MM.1S (cell line): ENCODE data around the gene VCL.

Experiments
- DNase-seq: peaks from one replicate; pipeline ENCODE4 v3.0.0-alpha.2; 2015
- H2AFZ ChIP-seq: fragments of 300-600 bp; sonication (generic); 2 replicates; pipeline ENCODE4 v1.6.0; 2016; ENCODE audit warnings: antibody characterized with exemption, low read length
- H3F3A ChIP-seq: fragments of 300-600 bp; sonication (generic); 2 replicates; pipeline ENCODE4 v1.6.1; 2016; ENCODE audit warnings: mild to moderate bottlenecking, antibody characterized with exemption, low read length, moderate library complexity, mixed read lengths; ENCODE audit not compliant: insufficient read depth
- H3K27ac ChIP-seq: fragments of 300-600 bp; sonication (generic); 2 replicates; pipeline ENCODE4 v1.5.1; 2016; ENCODE audit warnings: mild to moderate bottlenecking, low read length
- H3K27me3 ChIP-seq: fragments of 300-600 bp; sonication (generic); replicated peaks from 2 replicates; pipeline ENCODE4 v1.6.0; 2016; ENCODE audit warnings: low read length; ENCODE audit not compliant: insufficient read depth
- H3K36me3 ChIP-seq: fragments of 300-600 bp; sonication (generic); replicated peaks from 2 replicates; pipeline ENCODE4 v1.6.1; 2016; ENCODE audit warnings: mild to moderate bottlenecking, low read length, mixed read lengths; ENCODE audit not compliant: insufficient read depth
- H3K4me1 ChIP-seq: fragments of 300-600 bp; sonication (generic); 2 replicates; pipeline ENCODE4 v1.6.1; 2016; ENCODE audit warnings: low read length, mixed read lengths
- H3K4me2 ChIP-seq: fragments of 300-600 bp; sonication (generic); 2 replicates; pipeline ENCODE4 v1.6.0; 2016; ENCODE audit warnings: low read depth, low read length
- H3K4me3 ChIP-seq: fragments of 300-600 bp; sonication (generic); 2 replicates; pipeline ENCODE4 v1.5.1; 2016; ENCODE audit warnings: low read length, mixed read lengths
- H3K79me2 ChIP-seq: fragments of 300-600 bp; sonication (generic); 2 replicates; pipeline ENCODE4 v1.6.1; 2016; ENCODE audit warnings: mixed run types, low read length, mixed read lengths
- H3K9ac ChIP-seq: fragments of 300-600 bp; sonication (generic); 2 replicates; pipeline ENCODE4 v1.6.1; 2016; ENCODE audit warnings: low read length, mixed read lengths
- H3K9me2 ChIP-seq: fragments of 300-600 bp; sonication (generic); replicated peaks from 2 replicates; pipeline ENCODE4 v1.6.1; 2016; ENCODE audit warnings: mild to moderate bottlenecking, low read length, mixed read lengths; ENCODE audit not compliant: insufficient read depth
- H3K9me3 ChIP-seq: fragments of 300-600 bp; sonication (generic); replicated peaks from 2 replicates; pipeline ENCODE4 v1.6.1; 2016; ENCODE audit warnings: mild to moderate bottlenecking, low read length, mixed read lengths; ENCODE audit not compliant: insufficient read depth
- H4K20me1 ChIP-seq: fragments of 300-600 bp; sonication (generic); 2 replicates; pipeline ENCODE4 v1.6.1; 2016; ENCODE audit warnings: mild to moderate bottlenecking, low read length, moderate library complexity, mixed read lengths; ENCODE audit not compliant: insufficient read depth
- EZH2 ChIP-seq: fragments of 300-600 bp; sonication (generic); optimal IDR thresholded peaks from 2 replicates; pipeline ENCODE3; 2017; ENCODE audit warnings: low read depth, mild to moderate bottlenecking, antibody characterized with exemption, low read length, mixed read lengths
- EZH2phosphoT487 ChIP-seq: fragments of 300-600 bp; sonication (generic); IDR thresholded peaks from 2 replicates; pipeline ENCODE4 v1.6.1; 2018; ENCODE audit warnings: antibody characterized with exemption, low read length
- TF ChIP-seq, protein P1 (sequence below): fragments of 300-600 bp; sonication (generic); IDR thresholded peaks from 2 replicates; pipeline ENCODE4 v1.5.1; 2016; ENCODE audit warnings: antibody characterized with exemption, low read length, mixed read lengths

VCL gene

DNA sequence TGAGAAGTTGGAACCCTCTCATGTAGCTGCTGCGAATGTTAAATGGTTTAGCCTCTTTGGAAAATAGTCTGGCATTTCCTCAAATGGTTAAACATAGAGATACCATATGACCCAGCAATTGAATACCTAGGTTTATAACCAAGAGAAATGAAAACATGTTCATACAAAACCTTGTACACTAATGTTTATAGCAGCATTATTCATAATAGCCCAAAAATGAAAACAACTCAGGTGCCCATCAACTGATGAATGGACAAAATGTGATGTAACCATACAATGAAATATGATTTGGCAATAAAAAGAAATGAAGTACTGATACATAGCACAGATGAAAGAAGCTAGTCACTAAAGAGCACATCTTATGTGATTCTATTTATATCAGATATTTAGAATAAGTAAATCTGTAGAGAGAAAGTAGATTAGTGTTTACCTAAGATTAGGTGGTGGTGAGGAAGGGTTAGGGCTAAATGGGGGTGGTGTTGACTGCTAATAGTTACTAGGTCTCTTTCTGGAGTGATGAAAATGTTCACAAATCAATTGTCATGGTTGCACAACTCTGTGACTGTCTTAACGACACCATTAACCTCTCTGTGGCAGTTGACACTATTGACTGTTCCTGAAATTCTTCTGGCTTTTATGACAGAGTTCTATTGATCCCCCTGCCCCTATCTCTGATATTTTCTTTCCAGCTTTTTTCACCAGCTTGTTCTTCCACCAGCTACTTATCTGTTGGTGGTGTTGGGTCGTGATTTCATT, 35.2 kb downstream of the VCL start:
- Histone ChIP-seq H2AFZ (no peak overlapping the region), H3K4me2 (no peak overlapping the region), H4K20me1 (no peaks in the 10 kb centered on the region), H3K79me2 (no peaks in the 10 kb centered on the region), H3K9me2 (no peaks in the 10 kb centered on the region), H3F3A (no peaks in the 10 kb centered on the region), H3K4me3 (no peak overlapping the region), H3K36me3 (no peaks in the 10 kb centered on the region), H3K9ac (no peak overlapping the region), H3K27me3 (no peaks in the 10 kb centered on the region), H3K27ac (no peak overlapping the region), H3K9me3 (no peaks in the 10 kb centered on the region), H3K4me1 (peaks cover 8% of the 10 kb centered on the region; the same call in 1 of the 2 replicates)
- TF ChIP-seq, protein P1, sequence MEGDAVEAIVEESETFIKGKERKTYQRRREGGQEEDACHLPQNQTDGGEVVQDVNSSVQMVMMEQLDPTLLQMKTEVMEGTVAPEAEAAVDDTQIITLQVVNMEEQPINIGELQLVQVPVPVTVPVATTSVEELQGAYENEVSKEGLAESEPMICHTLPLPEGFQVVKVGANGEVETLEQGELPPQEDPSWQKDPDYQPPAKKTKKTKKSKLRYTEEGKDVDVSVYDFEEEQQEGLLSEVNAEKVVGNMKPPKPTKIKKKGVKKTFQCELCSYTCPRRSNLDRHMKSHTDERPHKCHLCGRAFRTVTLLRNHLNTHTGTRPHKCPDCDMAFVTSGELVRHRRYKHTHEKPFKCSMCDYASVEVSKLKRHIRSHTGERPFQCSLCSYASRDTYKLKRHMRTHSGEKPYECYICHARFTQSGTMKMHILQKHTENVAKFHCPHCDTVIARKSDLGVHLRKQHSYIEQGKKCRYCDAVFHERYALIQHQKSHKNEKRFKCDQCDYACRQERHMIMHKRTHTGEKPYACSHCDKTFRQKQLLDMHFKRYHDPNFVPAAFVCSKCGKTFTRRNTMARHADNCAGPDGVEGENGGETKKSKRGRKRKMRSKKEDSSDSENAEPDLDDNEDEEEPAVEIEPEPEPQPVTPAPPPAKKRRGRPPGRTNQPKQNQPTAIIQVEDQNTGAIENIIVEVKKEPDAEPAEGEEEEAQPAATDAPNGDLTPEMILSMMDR: no peak
- no peak for DNase-seq

DNA sequence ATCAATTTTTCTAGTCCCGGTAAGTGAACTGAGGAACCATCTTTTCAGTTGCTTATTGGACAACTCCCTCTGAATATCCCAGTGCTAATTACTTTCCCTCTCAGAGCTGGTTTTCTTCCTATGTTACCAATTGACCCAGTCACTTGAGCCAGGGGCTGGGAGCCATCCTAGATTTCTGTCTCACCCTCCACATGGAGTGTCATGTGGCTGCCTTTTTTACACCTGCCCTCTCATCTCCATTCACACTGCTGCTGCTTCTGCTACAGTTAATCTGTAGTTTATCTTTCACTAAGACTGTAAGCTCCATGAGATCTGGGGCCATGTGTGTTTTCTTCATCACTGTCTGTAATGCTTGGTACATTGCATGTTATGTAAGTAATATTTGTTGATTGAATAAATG, 35.8 kb downstream of the VCL start:
- no peak overlapping the region for H3K4me2 ChIP-seq
- no peak overlapping the region for H3K4me3 ChIP-seq
- no peak for DNase-seq
- H3K27ac ChIP-seq: no peak overlapping the region
- H3K79me2 ChIP-seq: no peaks in the 10 kb centered on the region
- H3K9me2 ChIP-seq: no peaks in the 10 kb centered on the region
- no peaks in the 10 kb centered on the region for H4K20me1 ChIP-seq
- no peak overlapping the region for H3K9ac ChIP-seq
- H3K4me1 ChIP-seq: peaks cover 8% of the 10 kb centered on the region; the same call in 1 of the 2 replicates
- H3F3A ChIP-seq: no peaks in the 10 kb centered on the region
- H3K27me3 ChIP-seq: no peaks in the 10 kb centered on the region
- TF ChIP-seq EZH2 (no peak), EZH2phosphoT487 (no peak)
- TF ChIP-seq, protein P1: no peak
- H3K9me3 ChIP-seq: no peaks in the 10 kb centered on the region
- H3K36me3 ChIP-seq: no peaks in the 10 kb centered on the region
- no peak overlapping the region for H2AFZ ChIP-seq

DNA sequence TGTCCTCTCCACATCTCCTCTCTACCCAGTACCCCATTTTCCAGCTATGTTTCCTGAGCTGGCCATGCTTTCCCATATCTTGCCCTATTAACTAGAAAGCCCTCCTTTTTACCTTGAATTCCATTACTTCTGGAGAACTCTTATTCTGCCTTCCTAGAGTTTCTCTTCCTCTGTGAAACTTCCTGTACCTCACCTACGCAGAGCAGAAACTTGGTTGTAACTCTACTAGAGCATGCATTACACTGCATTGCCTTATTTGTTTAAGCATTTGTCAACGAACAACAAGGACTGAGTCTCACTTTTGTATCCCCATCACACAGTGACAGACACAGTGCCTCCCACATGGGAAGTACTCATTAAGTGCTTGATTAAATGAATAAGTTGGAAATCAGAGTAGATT, 36.4 kb downstream of the VCL start:
- no peaks in the 10 kb centered on the region for H3F3A ChIP-seq
- H3K79me2 ChIP-seq: no peaks in the 10 kb centered on the region

More for the DNA sequence above, 36.4 kb downstream of the VCL start:
- Histone ChIP-seq H3K36me3 (no peaks in the 10 kb centered on the region), H3K4me1 (peaks cover 8% of the 10 kb centered on the region; the same call in 1 of the 2 replicates), H2AFZ (no peak overlapping the region), H3K9me2 (no peaks in the 10 kb centered on the region), H3K4me2 (no peak overlapping the region), H3K9ac (no peak overlapping the region), H4K20me1 (no peaks in the 10 kb centered on the region), H3K27me3 (no peaks in the 10 kb centered on the region), H3K27ac (no peak overlapping the region), H3K4me3 (no peak overlapping the region), H3K9me3 (no peaks in the 10 kb centered on the region)
- TF ChIP-seq EZH2 (no peak), EZH2phosphoT487 (no peak)
- TF ChIP-seq, protein P1: no peak
- DNase-seq: no peak
